8988T (cell line): ENCODE data around the gene AMBP.

ENCODE experiments used
- DNase-seq: peaks from one replicate; pipeline ENCODE4 v3.0.0; 2011

AMBP gene

GRCh38 chr9:114112778-114113584, 34.9 kb upstream of the AMBP start:
- DNase-seq = no peak

DNA sequence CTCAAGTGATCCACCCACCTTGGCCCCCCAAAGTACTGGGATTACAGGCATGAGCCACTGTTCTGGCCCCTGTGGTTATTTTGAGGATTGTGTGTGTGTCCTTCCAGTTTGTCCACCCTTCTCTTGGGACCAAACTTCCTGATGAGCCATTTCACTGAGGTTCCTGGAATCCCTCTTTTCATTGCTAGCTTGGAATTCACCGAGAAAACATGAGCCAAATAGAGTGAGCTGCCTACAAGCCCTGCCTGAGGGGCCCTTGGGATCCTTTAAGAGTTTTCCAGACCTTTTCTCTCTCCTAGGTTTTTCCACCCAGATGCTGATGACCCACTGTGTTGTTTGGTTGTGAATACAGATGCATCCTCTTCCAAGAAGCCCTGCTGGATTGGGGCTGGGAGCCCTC, 34.2 kb upstream of the AMBP start:
- DNase-seq = no peak

DNA sequence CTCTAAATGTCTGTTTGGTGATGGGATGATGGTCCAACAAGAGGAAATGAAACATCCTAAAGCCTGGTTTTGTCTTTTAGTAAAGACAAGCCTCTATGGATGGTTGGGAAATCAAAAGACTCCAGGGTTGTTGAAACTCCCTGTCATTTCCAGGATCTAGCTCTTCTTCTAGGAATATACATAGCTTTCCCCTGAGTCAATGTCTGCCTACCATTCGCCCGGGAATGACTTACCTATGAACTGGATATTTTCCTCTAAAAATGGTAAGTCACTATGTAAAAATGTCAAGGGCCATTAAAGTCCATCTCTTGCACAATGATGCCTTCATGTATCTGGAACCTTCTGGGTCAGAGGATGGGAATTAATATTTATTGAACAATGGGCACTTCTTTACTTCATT, 32.1 kb upstream of the AMBP start:
- no peak for DNase-seq

DNA sequence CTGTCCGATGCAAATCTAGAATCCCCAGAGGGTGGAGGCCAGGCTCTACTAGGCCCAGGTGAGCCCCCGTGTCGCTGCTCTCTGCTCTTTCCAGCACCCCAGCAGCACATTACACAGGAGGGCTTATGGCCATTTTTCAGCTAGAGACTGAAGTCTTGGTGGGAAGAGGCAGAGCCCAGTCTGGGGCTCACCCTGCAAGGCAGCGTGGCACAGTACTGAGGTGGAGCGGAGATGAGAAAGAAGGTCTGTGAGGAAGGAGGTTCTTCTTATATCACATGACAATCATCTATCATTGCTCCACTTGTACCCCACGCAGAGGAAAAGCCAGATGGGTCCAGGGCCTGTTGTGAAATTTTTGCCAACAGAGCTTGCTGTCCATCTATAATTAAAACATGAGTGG, 31.0 kb upstream of the AMBP start:
- DNase-seq = no peak

DNA sequence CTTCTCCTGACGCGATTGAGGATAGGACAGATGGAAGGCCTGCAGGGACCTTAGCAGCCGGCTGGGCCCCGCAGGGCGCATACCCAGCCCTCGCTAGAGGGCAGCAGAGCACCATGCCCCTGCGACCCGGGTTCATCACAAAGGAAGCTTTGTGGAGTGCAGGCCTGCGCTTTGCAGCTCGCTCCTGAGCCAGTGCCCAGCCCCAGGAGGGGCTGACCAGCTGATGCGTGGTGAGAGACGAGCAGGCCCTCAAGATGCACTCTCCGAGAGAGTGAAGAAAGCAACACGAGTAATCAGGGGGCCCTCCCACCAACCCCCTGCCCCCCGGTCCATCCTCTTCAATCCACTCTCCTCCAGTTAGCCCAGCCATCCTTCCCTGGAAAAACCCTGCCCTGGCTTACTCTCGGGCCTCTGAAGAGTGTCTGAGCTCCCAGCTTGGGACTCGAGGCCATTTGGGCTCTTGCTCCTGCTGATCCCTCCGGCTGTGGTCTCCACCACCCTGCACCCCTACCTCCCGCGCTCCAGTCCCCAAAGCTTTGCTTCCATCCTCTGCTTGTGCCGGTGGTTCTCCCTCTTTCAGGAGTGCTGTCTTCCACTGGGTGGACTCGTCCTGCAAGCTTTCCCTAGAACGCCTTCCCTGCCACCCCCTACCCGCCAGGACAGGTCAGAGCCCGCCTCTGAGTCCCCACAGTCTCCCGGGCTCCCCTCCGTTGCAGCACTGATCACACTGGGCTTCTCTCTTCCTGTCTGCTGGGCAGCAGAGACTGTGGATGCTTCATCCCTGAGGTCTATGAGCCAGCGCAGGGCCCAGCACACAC, 30.1 kb upstream of the AMBP start:
- peak; percentile 77 for DNase-seq

DNA sequence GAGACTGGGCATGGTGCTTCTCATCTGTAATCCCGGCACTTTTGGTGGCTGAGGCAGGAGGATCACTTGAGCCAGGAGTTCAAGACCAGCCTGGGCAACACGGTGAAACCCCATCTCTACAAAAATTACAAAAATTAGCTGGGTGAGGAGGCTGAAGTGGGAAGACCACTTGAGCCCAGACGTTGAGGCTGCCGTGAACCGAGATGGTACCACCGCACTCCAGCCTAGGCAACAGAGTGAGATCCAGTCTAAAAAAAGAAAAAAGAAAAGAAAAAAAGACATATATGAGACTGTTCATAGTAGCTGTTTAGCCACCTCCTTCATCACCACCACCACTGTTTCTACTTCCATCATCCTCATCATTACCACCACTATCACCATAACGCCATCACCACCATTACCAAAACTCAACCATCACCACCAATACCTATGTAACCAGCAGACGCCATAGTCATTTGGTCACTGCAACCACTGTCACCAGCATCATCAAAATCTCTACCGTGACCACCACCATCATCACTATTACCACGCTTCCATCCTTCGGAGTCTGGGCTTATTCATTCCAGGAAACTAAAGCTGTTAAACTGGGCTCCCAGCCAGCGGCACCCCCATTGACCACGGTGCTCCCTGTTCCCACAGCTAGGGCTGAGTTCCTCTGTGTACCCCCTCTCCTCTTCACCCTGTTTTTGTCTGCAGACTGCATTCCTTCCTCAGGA, 29.3 kb upstream of the AMBP start:
- no peak for DNase-seq

- no peak for DNase-seq
Measured at GRCh38 chr9:114105236-114105635, 27.1 kb upstream of the AMBP start.

DNA sequence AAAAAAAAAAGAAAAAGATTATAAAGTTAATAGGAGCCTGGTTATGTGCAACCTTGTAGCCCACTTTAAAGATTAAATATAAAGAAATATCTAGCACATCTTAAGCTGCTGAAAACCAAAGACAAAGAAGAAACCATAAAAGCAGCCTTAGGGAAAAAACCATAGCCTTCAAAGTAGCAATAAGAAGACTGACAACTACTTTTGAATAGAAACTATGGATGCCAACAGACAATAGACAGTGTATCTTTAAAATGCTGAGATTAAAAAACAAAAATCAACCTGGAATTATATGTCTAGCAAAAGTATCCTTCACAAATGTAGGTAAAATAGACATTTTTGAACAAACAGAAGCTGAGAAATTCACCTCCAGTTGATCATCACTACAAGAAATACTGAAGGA, 24.4 kb upstream of the AMBP start:
- no peak for DNase-seq

DNA sequence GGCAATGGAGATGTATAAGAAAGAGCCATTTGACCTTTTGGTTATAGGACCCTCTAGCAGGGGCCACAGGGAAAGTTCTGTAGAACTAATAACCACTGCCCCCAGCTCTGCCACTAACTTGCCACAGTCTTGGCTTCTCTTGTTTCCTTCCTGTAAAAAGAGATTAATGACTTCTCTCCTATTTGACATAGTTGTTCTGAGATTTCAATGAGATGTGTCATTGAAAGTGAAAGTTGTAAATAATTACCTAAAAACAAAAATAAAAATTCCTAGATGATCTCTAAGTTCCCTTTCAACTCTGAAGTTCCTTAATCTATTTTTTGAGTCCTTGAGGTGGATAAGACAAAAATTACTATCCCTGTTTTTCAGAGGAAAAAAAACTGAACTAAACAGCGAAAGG, 22.4 kb upstream of the AMBP start:
- no peak for DNase-seq

- DNase-seq = no peak
Measured at GRCh38 chr9:114099669-114100270, 21.7 kb upstream of the AMBP start.

DNA sequence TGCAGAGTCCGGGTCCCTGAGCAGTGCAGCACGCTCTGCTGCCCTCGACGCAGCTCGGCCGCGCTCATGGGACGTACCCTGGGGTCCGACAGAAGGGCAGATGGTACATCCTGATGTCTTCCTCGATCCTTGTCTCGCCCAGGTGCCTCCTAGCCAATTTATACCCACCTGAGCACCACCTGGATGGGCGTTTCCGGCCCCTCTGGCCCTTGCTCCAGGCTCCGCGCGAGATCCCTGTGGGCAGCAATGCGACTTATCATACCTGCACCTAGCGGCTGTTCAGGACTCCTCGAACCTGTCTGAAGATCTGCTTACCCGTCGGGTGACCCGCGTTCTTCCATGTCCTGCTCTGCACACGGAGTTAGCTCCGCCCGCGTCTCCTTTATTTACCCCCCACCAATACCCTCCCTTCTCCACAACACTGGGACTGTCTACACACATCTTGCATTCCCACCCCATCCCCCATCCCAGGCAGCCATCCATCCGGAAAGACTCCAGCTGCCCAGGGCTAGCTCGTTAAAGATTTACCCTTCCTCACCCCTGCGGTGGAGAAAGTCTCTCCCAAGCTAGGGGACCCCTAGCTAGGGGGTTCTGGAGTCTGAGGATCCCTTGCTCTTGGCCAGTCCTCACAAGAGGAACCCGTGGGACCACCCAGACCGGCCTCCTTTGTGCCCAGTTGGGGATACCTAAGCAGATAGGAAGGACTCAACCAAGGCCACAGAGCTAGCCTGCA, 21.0 kb upstream of the AMBP start, which contains the start of gene KIF12:
KIF12 (minus strand) TSS at position 357 of the 733 bp plus-strand sequence; CDS start at position 341, 16 bp downstream.
- DNase-seq = no peak

GRCh38 chr9:114098021-114098935, 20.2 kb upstream of the AMBP start:
- DNase-seq = peak; percentile 58

DNA sequence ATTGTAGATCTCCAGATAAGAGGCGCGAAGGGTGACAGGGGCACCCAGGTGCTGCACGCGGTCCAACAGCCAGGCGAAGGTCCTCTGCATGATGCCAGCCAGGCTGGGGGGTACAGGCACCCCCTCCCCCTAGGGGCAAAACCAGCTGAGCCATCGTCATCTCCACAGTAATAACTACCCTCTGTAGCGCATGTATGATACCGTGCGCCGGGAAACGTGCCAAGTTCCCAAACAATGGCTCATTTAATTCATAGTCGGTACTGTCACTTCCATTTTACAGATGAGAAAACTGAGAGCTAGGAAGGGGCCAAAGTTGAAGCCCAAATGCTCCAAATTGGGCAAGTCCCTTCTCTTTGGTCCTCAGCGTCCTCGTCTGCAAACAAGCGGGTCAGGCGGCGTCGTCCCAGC, 19.5 kb upstream of the AMBP start:
- DNase-seq = no peak

DNA sequence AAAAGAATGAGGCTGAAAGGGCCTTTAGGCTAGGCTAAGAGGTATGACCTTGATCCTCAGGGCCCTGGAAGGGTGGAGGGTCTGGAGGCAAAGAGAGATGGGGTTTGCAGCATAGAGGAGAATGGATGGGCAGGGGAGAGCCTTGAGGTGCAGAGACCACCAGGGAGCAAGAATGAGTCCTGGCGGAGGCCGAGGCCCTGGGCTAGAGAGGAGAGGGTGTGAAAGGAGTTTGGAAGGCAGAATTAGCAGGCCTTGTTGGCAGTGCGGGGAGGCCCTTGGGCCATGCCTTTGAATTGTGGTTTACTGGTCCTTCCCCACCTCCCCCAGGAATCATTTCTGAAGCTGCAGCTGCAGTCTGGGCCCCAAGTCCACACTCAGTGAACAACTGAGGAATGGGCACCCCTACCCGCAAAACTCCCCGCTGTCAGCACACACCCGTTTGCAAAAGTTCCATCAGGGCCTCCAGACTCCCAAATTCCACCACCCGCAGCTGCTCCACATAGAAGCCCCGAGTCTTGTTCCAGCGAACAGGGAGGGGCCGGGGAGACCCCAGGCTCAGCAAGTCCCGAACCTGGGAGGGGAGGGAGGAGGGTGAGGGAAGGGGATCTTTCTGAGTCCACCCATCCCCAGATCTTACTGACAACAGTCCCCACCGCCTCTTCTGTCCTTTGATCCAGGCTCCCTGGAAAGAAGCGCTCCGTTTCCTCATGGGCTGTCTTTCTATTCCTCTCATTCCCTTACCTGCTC, 18.9 kb upstream of the AMBP start:
- no peak for DNase-seq

GRCh38 chr9:114096041-114096511, 18.0 kb upstream of the AMBP start:
- no peak for DNase-seq

GRCh38 chr9:114094971-114095370, 16.9 kb upstream of the AMBP start:
- no peak for DNase-seq

- DNase-seq = no peak
Measured at GRCh38 chr9:114093761-114094505, 15.8 kb upstream of the AMBP start.

DNA sequence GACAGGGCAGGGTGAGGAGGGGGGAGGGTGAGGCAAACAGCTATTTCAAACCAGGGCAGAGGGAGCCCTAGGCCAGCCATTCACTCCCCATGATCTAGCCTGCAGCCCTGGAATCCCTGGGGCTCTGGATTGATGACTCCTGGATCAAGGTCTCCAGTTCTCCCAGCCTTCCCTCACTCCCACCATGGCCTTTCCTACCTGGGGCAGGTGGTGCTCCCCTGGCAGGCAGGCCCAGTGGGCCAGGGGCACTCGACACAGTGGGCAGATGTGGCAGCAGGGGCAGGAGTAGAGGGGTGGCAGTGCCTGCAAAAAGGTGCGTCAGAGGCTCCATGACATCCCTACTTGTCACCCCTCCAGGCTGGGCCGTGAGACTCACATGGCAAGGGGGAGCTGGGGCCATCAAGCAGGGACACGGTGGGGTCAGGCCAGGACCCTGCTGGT, 15.0 kb upstream of the AMBP start:
- no peak for DNase-seq

DNA sequence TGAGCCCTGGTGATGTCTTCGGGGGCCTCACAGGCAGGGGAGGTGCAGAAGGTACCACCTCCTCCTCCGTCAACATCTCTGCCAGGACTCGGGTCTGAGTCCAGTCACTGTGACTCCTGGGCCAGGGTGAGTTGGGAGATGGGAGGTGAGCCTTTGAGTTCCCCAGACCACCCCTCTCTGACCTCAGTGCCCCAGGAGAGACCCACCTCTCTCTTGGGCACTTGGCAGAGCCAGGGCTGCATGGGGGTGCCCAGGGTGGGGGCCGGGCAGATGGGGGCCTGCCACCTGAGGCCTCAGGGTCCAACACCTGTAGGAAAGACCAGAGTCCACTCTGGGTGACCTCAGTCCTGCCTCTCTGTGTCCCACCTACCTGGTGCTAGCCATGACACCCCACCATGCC, 14.2 kb upstream of the AMBP start:
- DNase-seq = no peak

- DNase-seq = no peak
Measured at GRCh38 chr9:114091711-114092110, 13.6 kb upstream of the AMBP start.
